Raji (cell line): Measurements from ENCODE around the gene COL5A1.

Source experiments
- POLR2A ChIP-seq: IDR thresholded peaks from 2 replicates; pipeline ENCODE4 v1.6.1; 2011; ENCODE audit warnings: low read depth, low read length, control low read depth; ENCODE audit not compliant: insufficient read depth

COL5A1 gene

GRCh38 chr9:134691695-134692572, 50.3 kb downstream of the COL5A1 start:
- TF ChIP-seq POLR2A = no peak

DNA sequence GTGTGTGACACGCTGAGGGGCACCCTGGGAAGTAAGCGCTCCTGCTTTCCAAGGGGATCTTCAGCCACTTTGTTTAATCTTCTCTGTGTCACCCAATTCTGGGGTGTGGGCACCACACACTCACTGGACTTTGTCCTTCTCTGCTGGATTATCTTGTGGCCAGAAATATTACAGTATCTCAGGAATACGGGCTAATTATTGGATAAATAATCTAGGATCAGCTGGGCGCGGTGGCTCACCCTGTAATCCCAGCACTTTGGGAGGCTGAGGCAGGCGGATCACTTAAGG, 50.9 kb downstream of the COL5A1 start:
- no peak for TF ChIP-seq POLR2A

GRCh38 chr9:134693011-134693410, 51.4 kb downstream of the COL5A1 start:
- TF ChIP-seq POLR2A = no peak

DNA sequence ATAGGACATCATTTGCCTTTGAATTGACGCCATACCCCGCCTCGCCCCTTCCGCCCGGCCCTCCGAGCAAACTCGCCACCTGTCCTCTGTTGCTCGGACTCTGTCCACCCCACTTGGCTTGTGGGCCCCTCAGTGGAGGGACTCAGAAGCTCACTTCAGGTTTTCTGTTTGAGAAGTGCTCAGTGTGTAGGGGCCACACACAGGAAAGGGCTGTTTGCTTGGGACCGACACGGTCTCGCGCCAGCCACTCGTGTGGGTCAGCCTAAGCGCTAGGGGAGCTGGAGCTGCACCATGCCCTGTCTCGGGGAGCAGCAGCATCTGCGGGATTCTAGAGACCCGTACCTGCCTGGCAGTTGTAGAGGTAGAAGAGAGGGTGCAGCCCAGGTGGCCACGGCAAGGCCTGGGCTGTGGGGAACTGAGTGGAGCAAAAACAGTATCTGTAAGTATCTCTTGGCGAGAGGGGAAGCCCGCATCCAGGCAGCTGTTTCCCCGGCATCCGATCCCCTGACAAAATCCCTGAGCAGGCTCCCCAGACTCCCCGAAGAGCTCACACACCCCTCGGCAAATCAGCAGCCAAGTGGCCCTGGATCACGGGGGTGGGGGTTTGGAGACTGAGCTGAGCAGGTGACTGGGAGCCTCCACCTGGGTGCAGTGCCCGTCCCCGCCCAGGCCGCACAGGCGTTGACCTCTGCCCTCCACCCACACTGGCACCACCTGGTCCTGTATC, 52.2 kb downstream of the COL5A1 start:
- no peak for TF ChIP-seq POLR2A

GRCh38 chr9:134694368-134694665, 52.7 kb downstream of the COL5A1 start:
- TF ChIP-seq POLR2A = no peak

DNA sequence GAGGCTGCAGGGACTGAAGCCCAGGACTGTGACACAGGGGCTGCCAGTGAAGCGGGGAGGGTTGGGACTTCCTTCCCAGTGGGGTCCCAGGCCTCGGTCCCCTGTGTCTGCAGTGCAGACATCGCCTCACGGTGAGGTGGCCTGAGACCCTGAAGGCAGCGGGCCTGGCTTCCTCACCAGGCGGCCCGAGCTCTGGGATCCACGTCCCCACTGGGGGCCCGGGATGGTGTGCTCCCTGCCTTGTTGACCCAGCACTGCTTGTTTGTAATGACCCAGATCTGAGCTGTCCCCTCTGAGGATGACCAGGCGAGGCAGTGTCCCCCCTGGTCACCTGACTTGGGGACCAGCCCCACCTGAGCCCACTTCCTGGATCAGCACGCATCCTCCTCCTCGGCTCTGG, 53.1 kb downstream of the COL5A1 start:
- no peak for TF ChIP-seq POLR2A

GRCh38 chr9:134695144-134695543, 53.5 kb downstream of the COL5A1 start:
- no peak for TF ChIP-seq POLR2A

DNA sequence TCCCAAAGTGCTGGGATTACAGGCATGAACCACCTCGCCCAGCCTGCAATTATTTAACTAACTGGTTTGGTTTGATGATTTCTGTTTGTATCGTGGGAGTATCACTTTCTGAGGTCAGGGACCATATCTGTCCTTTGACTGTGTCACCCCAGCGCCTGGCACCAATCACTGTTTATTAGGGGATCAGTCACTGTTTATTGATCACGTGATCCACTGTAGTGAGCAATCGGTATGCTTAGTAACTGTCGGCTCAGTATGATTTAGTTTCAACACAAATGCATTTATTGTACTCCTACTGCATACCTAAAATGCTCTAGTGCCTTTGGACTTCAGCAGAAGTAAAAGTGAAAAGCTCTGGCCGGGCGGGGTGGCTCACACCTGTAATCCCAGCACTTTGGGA, 54.8 kb downstream of the COL5A1 start:
- TF ChIP-seq POLR2A = no peak

DNA sequence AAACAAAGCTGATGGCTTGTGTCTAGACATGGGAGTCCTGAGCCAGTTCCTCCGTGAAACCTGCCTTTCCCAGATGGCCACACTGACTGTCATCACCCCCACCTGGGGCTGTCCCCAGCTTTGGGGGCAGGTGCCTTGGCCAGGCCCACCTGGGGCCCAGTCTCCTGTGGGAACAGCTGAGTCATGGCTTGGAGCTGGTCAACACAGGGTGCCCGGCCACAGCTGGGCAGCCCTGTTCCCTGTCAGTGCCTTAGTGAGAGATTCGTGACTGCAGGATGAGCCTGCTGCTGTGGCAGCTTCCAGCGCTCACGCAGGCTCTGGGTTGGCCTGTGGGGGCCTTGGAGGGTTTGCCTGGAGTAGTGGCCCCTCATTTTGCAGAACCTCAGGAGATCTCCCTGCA, 56.5 kb downstream of the COL5A1 start:
- no peak for TF ChIP-seq POLR2A

DNA sequence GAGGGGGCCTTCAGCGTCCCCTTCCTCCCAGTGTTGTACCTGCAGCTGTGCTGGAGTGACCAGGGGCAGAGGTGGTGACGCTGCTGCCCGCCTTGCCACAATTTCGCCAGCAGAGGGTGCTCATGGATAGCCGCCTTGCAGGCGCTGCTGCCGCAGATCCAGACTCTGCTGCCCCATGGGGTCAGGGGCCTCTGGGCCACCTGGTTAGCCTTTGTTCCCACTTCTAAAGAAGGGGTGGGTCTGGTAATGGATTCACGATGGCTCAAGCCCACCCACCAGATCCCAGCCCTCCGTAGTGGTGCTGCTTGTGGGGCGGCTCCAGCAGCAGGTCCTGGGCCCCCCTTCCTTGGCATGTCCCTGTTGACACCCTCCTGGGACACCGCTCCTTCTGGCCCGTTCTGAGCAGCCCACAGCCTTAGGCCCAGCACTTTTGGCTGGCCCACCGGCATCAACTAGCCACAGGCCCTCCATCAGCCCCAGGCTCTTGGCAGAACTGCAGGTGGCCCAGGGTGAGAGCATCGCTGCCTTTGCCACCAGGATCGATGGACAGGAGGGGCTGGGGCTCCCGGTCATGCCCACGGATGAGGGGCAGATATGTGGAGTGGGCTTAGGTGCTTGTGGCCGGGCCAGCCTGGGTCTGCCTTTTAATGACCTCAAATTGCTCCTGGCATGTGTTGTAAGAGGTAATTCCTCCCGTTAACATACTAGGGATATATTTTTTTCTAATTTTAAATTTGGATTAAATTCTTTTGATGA, 57.2 kb downstream of the COL5A1 start:
- TF ChIP-seq POLR2A = no peak

DNA sequence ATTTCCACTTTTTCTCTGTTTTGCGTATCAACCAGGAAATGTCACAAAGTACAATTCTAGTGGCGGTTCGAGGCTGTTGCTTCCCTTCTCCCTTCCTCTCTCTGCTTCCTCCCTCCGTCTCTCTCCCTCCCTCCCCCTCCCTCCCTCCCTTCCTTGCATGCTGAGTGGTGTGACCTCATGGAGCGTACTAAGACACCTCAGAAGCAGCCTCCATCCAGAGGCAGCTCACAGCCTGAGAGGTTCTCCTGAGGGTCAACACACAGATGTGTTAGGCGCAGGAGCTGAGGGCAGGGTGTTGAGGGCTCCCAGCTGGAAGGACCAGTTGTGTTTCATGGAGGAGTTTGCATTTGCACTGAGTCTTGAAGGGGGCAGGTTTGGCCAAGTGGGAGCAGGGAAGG, 57.7 kb downstream of the COL5A1 start:
- TF ChIP-seq POLR2A = no peak

DNA sequence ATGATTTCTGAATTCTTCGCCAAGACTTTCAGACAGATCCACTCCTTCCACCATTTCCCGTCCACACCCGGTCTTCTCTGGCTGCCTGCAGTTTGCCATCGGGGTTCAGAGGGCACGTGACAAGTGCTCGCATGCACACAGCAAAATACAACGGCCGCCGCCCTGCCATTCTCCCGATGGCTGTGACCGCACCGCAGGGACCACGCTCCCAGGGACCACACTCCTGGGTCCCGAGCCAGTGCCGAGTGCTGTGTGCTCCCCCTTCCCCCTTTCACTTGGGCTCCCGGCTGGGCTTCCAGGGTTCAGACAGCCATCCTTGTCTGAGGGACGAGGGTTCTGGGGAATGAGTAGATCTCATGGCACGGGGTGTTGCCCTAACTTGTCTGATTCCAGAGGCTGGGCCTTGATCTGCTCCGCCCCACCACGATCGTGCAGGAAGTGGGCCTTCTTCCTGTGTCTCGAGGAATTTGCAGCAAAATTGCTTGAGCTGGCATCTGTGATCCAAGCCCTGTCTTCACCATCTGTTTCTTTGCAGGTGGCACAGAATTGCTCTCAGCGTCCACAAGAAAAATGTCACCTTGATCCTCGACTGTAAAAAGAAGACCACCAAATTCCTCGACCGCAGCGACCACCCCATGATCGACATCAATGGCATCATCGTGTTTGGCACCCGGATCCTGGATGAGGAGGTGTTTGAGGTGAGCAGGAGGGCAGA, 59.2 kb downstream of the COL5A1 start:
- TF ChIP-seq POLR2A = no peak

DNA sequence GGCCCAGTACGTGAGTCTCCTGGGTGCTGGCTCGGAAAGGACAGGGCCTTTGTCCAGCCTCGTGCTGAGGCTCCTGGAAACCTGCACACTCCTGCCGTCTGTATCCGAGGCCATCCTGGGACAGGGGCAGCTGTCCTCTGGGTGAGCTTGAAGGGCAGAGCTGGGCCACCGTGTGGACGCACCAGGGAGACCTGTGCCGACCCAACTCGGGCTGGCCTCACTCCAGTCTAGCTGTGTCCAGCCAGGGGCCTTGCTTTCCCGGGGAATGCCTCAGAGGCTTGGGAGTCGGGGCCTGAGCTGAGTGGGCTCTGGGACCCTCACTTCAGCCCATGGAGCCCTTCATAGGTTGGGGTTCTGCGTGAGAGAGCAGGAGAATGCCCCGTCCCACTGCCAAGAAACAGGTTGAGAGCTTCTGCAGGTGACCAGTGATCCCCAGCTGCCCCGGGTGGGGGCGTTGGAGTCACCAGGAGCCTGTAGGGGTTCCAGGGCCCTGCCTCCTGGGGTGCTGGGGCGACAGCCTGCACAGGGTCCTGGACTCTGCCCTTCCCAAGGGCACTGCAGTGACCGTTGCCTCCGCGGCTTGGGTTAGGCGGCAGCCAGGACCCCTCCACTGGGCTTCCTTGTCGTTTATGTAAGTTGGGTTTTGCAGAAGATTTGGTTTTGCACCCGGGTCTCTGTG, 60.1 kb downstream of the COL5A1 start:
- no peak for TF ChIP-seq POLR2A

- no peak for TF ChIP-seq POLR2A
These were observed 60.7 kb downstream of the COL5A1 start for GRCh38 chr9:134702291-134702690.

- no peak for TF ChIP-seq POLR2A
These were observed 62.9 kb downstream of the COL5A1 start for GRCh38 chr9:134704498-134704897.

DNA sequence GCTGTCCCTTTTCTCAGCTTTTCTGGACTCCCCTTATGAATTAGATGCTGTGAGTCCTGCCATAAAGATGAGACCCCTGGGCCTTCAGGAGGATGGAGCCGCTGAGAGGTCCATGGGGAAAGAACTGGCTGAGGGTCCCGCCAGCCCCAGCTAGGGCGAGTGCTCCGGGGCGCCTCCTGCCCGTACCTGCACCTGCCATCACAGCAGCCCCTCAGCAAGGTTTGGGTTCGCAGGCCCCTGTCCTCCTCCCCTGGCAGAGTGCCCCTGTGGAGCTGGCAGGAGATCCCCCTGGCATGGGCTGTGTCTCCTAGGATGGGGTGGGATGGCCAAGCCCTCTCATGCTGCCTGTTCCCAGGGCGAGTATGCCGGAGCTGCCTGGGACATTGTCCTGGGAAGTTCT, 64.2 kb downstream of the COL5A1 start:
- no peak for TF ChIP-seq POLR2A

DNA sequence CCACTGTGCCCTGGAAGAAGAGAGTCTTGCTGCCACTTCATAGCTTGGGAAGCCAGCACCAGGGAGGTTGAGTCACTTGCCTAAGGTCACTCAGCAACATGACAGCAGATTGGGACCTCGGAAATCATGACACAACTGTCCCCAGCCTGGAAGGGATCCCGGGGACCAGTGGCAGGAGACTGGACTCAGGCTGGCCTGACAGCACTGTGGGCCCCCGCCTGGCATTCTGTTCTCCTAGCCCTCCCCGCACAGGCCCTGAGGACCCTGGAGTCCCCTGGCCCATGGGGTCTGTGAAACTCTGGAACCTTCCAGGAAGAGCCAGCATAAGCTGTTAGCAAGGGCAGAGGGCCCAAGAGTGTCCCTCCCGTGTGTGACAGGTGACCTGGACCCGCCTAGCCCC, 64.9 kb downstream of the COL5A1 start:
- no peak for TF ChIP-seq POLR2A
